Cardiac atrium fibroblast (primary cell): ENCODE data around the gene CCDC50. TPM values are rescaled to one million over a fixed set of nuclear protein-coding genes. Genes with fewer than 3 reads are reported as not detected.

Experiments used
- total RNA-seq: library from RNA; depleted of rRNA; stranded (reverse); fragments of >200 nt; gene quantifications from 2 replicates; pipeline ENCODE4 v1.2.3, GENCODE V29; 2015

Gene CCDC50, protein sequence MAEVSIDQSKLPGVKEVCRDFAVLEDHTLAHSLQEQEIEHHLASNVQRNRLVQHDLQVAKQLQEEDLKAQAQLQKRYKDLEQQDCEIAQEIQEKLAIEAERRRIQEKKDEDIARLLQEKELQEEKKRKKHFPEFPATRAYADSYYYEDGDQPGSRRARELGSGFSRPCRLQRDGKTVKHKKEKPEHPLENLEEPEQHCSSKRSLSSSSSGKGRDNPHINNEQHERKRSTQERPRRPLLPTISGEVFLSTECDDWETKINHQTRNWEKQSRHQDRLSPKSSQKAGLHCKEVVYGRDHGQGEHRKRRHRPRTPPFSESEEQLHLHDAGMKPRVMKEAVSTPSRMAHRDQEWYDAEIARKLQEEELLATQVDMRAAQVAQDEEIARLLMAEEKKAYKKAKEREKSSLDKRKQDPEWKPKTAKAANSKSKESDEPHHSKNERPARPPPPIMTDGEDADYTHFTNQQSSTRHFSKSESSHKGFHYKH
- 109 and 156 TPM in 2 replicates for total RNA-seq

DNA sequence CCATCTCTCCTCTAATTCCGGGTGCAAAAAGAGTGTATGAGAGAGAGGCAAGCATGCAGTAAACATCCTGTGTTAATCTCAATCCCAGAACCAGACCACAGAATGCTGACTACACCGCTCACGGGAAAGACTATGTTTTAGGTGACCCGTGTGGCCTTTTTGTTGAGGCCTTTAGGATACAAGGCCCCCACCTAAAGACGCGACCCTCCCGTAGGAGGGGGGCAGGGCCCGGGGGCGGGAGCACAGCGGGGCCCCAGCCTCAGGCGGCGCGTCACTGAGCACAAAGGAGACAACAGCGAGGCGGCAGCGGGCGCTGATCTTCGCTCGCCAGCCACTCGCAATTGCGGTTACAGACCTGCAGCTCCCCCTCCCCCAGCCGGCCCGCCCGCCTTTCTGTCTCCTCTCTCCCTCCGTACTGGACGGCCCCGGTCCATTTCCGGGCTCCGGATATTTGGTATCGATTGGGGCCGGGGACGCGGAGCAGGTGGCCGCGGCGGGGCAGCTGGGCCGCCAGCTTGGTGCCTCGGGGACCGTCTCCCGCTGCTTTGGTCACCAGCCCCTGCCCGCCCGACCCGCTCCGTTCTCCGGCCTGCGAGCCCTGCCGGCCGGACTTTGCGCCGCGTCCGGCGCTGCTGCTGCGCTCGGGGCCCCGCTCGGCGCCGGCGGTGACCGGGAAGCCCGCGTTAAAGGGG lies at the start of gene CCDC50:
TSS of gene CCDC50 (plus strand) at position 433 of the 692 bp plus-strand sequence. CDS start 281 bp downstream, outside the sequence.

DNA sequence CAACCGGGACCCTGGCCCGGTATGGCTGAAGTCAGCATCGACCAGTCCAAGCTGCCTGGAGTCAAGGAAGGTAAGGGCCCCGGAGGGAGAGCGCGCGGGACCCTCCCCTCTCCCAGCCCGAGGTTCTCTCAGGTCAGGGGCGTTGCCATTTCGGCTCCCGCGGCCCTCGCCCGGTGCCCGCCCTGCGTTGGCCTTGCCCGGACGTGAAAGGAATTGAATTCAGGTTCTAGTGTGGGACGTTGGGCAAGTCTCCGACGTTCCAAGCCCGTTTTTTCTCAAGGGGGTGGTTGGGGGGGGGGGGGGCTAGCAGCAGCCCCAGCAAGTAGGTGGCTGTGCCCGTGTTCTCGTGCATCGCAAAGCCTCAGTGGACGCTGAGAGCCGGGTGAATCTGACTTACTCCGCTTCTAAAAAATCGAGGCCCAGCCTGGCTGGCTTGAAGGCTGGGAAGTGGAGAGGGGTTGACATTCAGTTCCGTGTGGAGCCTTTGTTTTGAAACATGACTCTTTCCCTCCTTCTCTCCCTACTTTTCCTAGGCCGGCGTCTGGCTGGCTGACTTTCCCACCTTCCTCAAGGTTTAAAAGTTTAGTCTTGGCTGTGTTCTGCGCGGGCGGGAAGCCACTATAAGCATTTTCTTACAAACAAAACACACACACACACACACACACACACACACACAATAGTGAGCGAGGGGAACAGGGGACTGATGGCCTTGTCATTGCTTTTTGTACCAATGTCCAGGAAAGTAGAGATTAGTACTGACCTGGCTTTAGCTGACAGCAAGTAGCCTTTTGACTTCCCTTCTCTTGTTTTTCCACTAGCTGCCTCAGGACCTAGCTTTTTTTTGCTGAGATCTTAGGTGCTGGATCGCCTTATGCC lies 698 bp downstream of the CCDC50 start, which contains the start of gene UTS2B:
TSS of gene UTS2B (minus strand) at position 873 of the 876 bp plus-strand sequence. CDS start 48,337 bp downstream, outside the sequence.

Other genes with a start within 250 kb of the CCDC50 start
- gene OSTN, start 130.2 kb upstream of the CCDC50 start, total RNA-seq = not detected in 2 replicates
- gene UTS2B, start 1.1 kb downstream of the CCDC50 start, total RNA-seq = 1.3 and 1.8 TPM in 2 replicates
- gene PYDC2, start 131.8 kb downstream of the CCDC50 start, total RNA-seq = not detected in 2 replicates